HAP-1 (cell line): Measurements from ENCODE around the gene FBXO21.
A peak's percentile ranks its signal among the peaks of the same experiment; 100 is the strongest.
"Not testable (repeated sequence)": the region's sequence is repeated elsewhere in the genome, so short reads cannot be mapped to it uniquely, and the experiment has no call there.

Experiments used
- DNase-seq, 2 experiments: peaks; one replicate each; pipeline ENCODE4 v3.0.0-alpha.2; 2016 to 2020; ENCODE audit warnings: low spot score in 2 of 2
- H3K27me3 ChIP-seq: fragments of 250-450 bp; sonication (Bioruptor Pico); 2 replicates; pipeline ENCODE4 v1.5.1; 2020; ENCODE audit warnings: low read depth, mild to moderate bottlenecking, moderate library complexity
- H3K36me3 ChIP-seq: fragments of 250-450 bp; sonication (Bioruptor Pico); replicated peaks from 2 replicates; pipeline ENCODE4 v1.5.1; 2020; ENCODE audit warnings: mild to moderate bottlenecking
- H3K4me1 ChIP-seq: fragments of 250-450 bp; sonication (Bioruptor Pico); 2 replicates; pipeline ENCODE4 v1.5.1; 2020; ENCODE audit warnings: mild to moderate bottlenecking
- H3K4me3 ChIP-seq: fragments of 250-450 bp; sonication (Bioruptor Pico); 2 replicates; pipeline ENCODE4 v1.5.1; 2020; ENCODE audit warnings: mild to moderate bottlenecking, moderate library complexity
- H3K9me3 ChIP-seq: fragments of 250-450 bp; sonication (Bioruptor Pico); 2 replicates; pipeline ENCODE4 v1.5.1; 2020; ENCODE audit warnings: mild to moderate bottlenecking, moderate library complexity
- in situ Hi-C: fragments of 300-500 bp; cut with MboI; formaldehyde crosslinking; loops from 3 replicates; pipeline ENCODE4 v1.14.3; 2020; ENCODE audit warnings: low sequenced_read_pairs, inconsistent platforms, mixed read lengths

Gene FBXO21

GRCh38 chr12:117192057-117192456 is 1.8 kb upstream of the FBXO21 start:
- H3K36me3 ChIP-seq, result no peaks in the 10 kb centered on the region; the same call in 1 of the 2 replicates
- H3K27me3 ChIP-seq, result no peaks in the 10 kb centered on the region
- H3K4me3 ChIP-seq, result no peak overlapping the region
- no peaks in the 10 kb centered on the region for H3K4me1 ChIP-seq
- DNase-seq, result peak in 1 of 2 experiments; percentile 56
- in situ Hi-C loops, result no loop called here
- no peaks in the 10 kb centered on the region for H3K9me3 ChIP-seq

GRCh38 chr12:117189725-117190209 is 503 bp downstream of the FBXO21 start:
- Histone ChIP-seq H3K4me3 (peak overlapping the region; percentile 72), H3K27me3 (no peaks in the 10 kb centered on the region), H3K36me3 (peaks cover 23% of the 10 kb centered on the region), H3K9me3 (no peaks in the 10 kb centered on the region), H3K4me1 (no peaks in the 10 kb centered on the region)
- peak in 1 of 2 experiments; percentile 52 for DNase-seq
- in situ Hi-C loops, result no loop called here

- H3K4me3 ChIP-seq, result peak overlapping the region; percentile 72
- in situ Hi-C loops, result no loop called here
- no peaks in the 10 kb centered on the region for H3K4me1 ChIP-seq
- no peaks in the 10 kb centered on the region for H3K27me3 ChIP-seq
- H3K36me3 ChIP-seq, result peaks cover 29% of the 10 kb centered on the region
- H3K9me3 ChIP-seq, result no peaks in the 10 kb centered on the region
- DNase-seq, result peak; percentile 41 to 49
Observed at GRCh38 chr12:117188961-117189724, 1.1 kb downstream of the FBXO21 start.

GRCh38 chr12:117188121-117188665 is 2.1 kb downstream of the FBXO21 start:
- H3K27me3 ChIP-seq, result no peaks in the 10 kb centered on the region
- H3K4me3 ChIP-seq, result peak overlapping the region; percentile 72
- H3K9me3 ChIP-seq, result no peaks in the 10 kb centered on the region
- H3K4me1 ChIP-seq, result no peaks in the 10 kb centered on the region
- in situ Hi-C loops, result no loop called here
- peaks cover 38% of the 10 kb centered on the region for H3K36me3 ChIP-seq
- no peak for DNase-seq

DNA sequence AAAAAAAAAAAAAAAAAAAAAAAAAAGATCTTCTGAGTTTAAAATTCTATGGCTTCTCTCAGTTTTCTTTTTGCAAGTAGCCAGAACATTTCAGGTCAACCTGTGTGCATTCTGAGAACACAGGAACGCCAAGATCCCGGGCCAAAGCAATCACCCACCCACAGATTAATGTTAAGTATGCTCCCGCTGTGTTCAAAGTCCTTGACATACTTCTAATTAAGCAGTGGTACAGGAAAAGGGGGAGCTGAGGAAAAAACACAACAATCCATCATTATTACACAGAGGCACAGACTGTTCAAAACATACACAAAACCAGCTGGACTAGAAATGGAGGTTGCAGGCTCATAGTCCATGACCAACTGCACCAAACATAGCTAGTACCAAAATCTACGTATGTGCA is 2.8 kb downstream of the FBXO21 start:
- DNase-seq, result no peak
- H3K9me3 ChIP-seq, result no peaks in the 10 kb centered on the region
- in situ Hi-C loops, result no loop called here
- no peak overlapping the region for H3K4me3 ChIP-seq
- H3K27me3 ChIP-seq, result no peaks in the 10 kb centered on the region
- no peaks in the 10 kb centered on the region for H3K4me1 ChIP-seq
- H3K36me3 ChIP-seq, result peaks cover 46% of the 10 kb centered on the region

GRCh38 chr12:117182866-117183265 is 7.4 kb downstream of the FBXO21 start:
- in situ Hi-C loops, result no loop called here
- peaks cover 77% of the 10 kb centered on the region for H3K36me3 ChIP-seq
- no peaks in the 10 kb centered on the region for H3K9me3 ChIP-seq
- H3K27me3 ChIP-seq, result no peaks in the 10 kb centered on the region
- H3K4me3 ChIP-seq, result no peak overlapping the region
- no peaks in the 10 kb centered on the region for H3K4me1 ChIP-seq
- no peak for DNase-seq

- H3K9me3 ChIP-seq, H3K4me1 ChIP-seq, H3K27me3 ChIP-seq, H3K4me3 ChIP-seq, in situ Hi-C loops, DNase-seq: not testable (repeated sequence)
- H3K36me3 ChIP-seq, result peaks cover 81% of the 10 kb centered on the region
Observed at GRCh38 chr12:117181468-117181843, 8.8 kb downstream of the FBXO21 start.

GRCh38 chr12:117180758-117181467 is 9.4 kb downstream of the FBXO21 start:
- Histone ChIP-seq H3K4me1 (no peaks in the 10 kb centered on the region), H3K4me3 (no peak overlapping the region), H3K36me3 (peaks cover 81% of the 10 kb centered on the region), H3K9me3 (no peaks in the 10 kb centered on the region), H3K27me3 (no peaks in the 10 kb centered on the region)
- in situ Hi-C loops, result no loop called here
- no peak for DNase-seq

- Histone ChIP-seq H3K27me3 (no peaks in the 10 kb centered on the region), H3K9me3 (no peaks in the 10 kb centered on the region), H3K4me3 (no peak overlapping the region), H3K4me1 (no peaks in the 10 kb centered on the region), H3K36me3 (peaks cover 81% of the 10 kb centered on the region)
- DNase-seq, result no peak
- in situ Hi-C loops, result no loop called here
Observed at GRCh38 chr12:117178745-117179144, 11.5 kb downstream of the FBXO21 start.

- Histone ChIP-seq H3K4me3 (no peak overlapping the region), H3K9me3 (no peaks in the 10 kb centered on the region), H3K36me3 (peaks cover 81% of the 10 kb centered on the region), H3K27me3 (no peaks in the 10 kb centered on the region), H3K4me1 (no peaks in the 10 kb centered on the region)
- in situ Hi-C loops, result no loop called here
- no peak for DNase-seq
Observed at GRCh38 chr12:117178301-117178700, 12.0 kb downstream of the FBXO21 start.

DNA sequence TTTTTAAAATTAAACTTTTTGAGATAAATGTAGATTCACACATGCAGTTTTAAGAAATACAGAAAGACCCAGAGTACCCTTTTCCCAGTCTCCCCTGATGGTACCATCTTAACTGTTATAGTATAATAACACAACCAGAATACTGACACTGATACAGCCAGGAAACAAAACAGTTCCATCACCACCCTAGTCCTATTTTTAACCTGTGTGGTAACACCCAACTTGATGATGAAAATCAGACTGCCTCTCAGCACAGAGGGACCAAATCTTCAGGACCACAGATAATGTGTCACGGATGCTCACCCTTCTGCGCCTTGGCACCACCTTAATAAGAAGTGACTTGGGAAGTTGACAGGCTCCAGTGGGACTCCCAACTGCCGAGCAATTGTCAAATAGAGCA is 18.1 kb downstream of the FBXO21 start:
- H3K4me3 ChIP-seq, result no peak overlapping the region
- no peaks in the 10 kb centered on the region for H3K4me1 ChIP-seq
- DNase-seq, result no peak
- peaks cover 85% of the 10 kb centered on the region for H3K36me3 ChIP-seq
- in situ Hi-C loops, result no loop called here
- no peaks in the 10 kb centered on the region for H3K9me3 ChIP-seq
- H3K27me3 ChIP-seq, result no peaks in the 10 kb centered on the region

DNA sequence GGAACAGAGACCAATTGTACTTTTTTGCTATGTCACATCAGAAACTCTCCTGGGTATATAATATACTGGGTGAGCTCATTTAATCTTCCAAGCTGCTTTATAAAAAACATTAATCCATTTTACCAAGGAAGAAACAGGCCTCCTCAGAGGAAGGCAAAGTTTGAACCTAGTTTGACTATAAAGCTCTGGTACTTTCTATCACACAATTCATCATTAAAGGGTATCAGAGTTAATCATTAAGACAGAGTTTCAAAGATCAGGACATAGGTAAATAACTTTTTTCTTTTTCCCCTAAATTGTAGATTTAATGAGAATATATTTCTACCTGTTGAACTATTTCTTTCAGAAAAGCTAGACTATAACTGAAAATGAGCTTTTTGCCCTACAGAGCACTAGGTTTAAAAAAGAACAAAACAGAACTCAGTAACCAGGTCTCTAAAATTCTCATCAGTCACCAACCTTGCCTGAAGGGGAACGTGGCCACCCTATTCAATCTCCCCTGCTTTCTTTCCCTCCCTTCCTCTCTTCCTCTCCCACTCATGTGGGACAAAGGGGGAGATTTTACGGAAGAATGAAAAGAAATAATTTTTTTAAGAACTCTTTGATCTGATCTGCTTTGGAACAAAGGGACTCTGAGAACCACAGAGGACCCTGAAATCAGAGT is 18.6 kb downstream of the FBXO21 start:
- in situ Hi-C loops, result no loop called here

DNA sequence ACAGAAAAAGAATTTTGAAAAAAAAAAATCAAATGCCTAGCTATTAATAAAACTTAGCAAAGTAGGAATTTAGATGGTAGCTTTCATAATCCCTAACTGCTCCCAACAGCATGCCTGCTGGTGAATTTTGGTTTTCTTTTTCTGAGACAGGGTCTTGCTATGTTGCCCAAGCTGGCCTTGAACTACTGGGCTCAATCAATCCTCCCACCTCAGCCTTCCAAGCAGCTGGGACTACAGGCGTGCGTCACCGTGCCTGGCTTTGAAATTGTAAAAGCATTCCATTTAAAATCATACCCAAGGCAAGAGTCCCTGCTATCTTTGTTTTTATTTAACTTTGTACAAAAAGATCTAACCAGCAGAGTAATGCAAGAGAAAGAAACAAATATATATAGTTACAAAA is 20.7 kb downstream of the FBXO21 start:
- Histone ChIP-seq H3K36me3 (peaks cover 82% of the 10 kb centered on the region), H3K9me3 (no peaks in the 10 kb centered on the region), H3K4me1 (no peaks in the 10 kb centered on the region), H3K4me3 (no peak overlapping the region), H3K27me3 (no peaks in the 10 kb centered on the region)
- no peak for DNase-seq
- in situ Hi-C loops, result no loop called here

More for the DNA sequence above, 18.6 kb downstream of the FBXO21 start:
- no peak for DNase-seq
- Histone ChIP-seq H3K9me3 (no peaks in the 10 kb centered on the region), H3K4me3 (no peak overlapping the region), H3K36me3 (peaks cover 85% of the 10 kb centered on the region), H3K4me1 (no peaks in the 10 kb centered on the region), H3K27me3 (no peaks in the 10 kb centered on the region)

GRCh38 chr12:117168976-117169375 is 21.3 kb downstream of the FBXO21 start:
- Histone ChIP-seq H3K9me3 (no peaks in the 10 kb centered on the region), H3K36me3 (peaks cover 81% of the 10 kb centered on the region), H3K4me1 (no peaks in the 10 kb centered on the region), H3K4me3 (no peak overlapping the region), H3K27me3 (no peaks in the 10 kb centered on the region)
- in situ Hi-C loops, result no loop called here
- no peak for DNase-seq
